H54 (cell line): Measurements from ENCODE around the gene CETN2.
A peak's percentile ranks its signal among the peaks of the same experiment; 100 is the strongest.
"Not testable (repeated sequence)": the region's sequence is repeated elsewhere in the genome, so short reads cannot be mapped to it uniquely, and the experiment has no call there.

ENCODE experiments used
- DNase-seq: peaks from one replicate; pipeline ENCODE4 v3.0.0; 2011; ENCODE audit warnings: low spot score, mixed read lengths; ENCODE audit not compliant: insufficient read length
- FAIRE-seq: peaks from 3 replicates; lab custom pipeline; 2011; peaks lifted over from hg19 to GRCh38; lab: Jason Lieb, UNC
- POLR2A ChIP-seq: IDR thresholded peaks from 2 replicates; pipeline ENCODE4 v1.6.1; 2011; ENCODE audit warnings: low read depth, mild to moderate bottlenecking, low read length

The CETN2 gene

DNA sequence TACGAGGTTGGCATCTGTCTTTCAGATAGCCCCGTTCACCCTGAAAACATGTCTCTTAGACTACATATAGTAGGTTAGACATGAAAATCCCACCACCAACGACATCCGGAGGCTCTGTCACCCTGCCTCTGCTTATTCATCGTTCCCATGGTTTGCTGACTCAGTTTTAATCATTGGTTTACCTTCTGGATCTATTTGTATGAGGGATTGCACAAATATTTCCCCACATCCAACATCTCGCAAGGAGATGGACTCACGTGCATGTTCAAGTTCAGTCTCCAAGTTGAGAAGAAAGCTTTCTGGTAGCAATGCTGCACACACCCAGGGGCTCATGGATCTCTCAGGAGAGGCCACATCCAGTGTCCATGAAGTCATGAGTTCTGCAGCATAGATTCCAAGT lies 10.8 kb downstream of the CETN2 start:
- FAIRE-seq (peak; percentile 52), DNase-seq (no peak)
- TF ChIP-seq POLR2A, result no peak

- no peak for TF ChIP-seq POLR2A
- FAIRE-seq (no peak), DNase-seq (no peak)
Measured at GRCh38 chrX:152819266-152819665, 11.3 kb downstream of the CETN2 start.

GRCh38 chrX:152818356-152818755 lies 12.2 kb downstream of the CETN2 start:
- no peak for TF ChIP-seq POLR2A
- DNase-seq (no peak), FAIRE-seq (no peak)

- no peak for TF ChIP-seq POLR2A
- peak; percentile 27 for FAIRE-seq
- DNase-seq, result no peak
Measured at GRCh38 chrX:152817078-152817764, 13.3 kb downstream of the CETN2 start.

- no peak for TF ChIP-seq POLR2A
- no peak for FAIRE-seq
- no peak for DNase-seq
Measured at GRCh38 chrX:152814048-152814447, 16.5 kb downstream of the CETN2 start.

DNA sequence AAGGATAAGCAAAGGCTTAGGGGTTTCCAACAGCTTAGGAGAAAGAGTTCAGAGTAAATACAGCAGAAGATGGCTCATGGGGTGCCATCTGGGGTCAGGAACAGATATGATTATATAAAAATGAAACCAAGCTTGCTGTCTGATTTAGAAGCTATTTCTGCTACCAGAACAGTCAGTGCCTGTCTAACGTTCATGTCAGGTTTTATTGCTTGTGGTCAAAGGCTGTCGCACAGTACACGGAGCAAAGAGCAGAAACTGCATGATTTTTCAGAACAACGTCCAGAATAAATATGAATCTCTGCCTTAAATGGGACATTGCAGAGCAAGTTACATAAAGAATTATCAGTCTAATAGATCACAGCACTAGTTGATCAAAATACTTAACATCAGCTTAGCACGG lies 17.4 kb downstream of the CETN2 start:
- DNase-seq (no peak), FAIRE-seq (no peak)
- TF ChIP-seq POLR2A, result no peak

DNA sequence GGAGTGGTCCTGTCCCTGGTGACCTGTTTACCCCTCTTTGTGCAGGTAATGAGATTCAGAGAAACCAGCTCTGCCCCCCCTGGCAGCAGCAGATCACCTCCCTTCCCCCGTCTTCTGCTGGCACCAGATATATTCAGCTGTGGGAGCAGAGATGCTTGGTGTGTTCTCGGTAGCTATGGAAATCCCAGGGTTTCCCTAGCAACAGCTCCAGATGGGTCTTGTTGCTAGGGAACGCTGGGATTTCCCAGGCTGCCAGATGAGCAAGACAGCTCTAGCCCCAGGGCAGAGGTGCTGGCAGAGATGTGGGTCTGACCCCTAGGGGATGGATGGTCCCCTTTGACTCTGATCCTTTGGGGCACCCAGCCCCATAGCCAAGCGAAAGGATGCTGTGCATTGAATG lies 20.2 kb downstream of the CETN2 start:
- FAIRE-seq, result no peak
- TF ChIP-seq POLR2A, result no peak
- no peak for DNase-seq

DNA sequence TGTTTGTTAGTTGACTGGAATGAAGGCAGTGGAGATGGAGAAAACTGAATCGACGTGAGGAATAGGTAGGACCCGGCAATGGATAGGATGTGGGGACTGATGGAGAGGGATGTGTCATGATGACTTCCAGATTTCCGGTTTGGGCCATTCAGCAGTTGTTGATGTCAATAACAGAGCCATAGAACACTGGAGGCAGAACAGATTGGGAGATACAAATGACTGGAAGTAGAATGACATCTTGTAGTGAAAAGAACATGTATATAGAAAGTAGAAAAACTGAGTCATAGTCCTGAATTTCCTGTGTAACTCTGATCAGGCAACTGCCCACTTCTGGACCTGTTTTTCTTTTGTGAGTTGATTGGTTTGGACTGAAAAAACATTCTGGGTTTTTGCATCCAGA lies 24.5 kb downstream of the CETN2 start:
- FAIRE-seq (no peak), DNase-seq (no peak)
- TF ChIP-seq POLR2A, result no peak

DNA sequence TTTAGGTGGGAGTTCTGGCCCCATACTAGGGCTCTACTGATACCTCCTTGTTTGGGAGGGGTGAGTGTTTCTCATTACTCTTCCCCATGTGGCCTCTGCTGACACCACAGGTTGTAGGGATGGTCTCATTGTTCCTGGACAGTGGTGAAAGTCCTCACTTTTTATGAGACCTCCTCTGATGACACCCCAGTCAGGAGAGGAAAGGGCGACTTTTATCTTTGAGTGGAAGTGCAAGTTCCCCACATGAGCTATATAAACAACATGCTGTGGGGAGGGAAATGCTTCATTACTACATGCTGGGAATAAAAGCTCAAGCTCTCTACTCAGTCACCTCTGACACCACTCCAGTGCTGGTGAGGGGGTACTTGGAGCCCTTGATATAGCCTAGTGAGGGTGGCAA lies 31.6 kb downstream of the CETN2 start:
- FAIRE-seq, result no peak
- no peak for TF ChIP-seq POLR2A

GRCh38 chrX:152787062-152787461 lies 43.5 kb downstream of the CETN2 start:
- not testable (repeated sequence) for DNase-seq, FAIRE-seq

More for the DNA sequence above, 31.6 kb downstream of the CETN2 start:
- no peak for DNase-seq
